Measurements from ENCODE around the gene LRRFIP1.

GRCh38 chr2:237716011-237716410 is 88.6 kb downstream of the LRRFIP1 start:
- TF ChIP-seq ARID1B (IDR thresholded peaks at IDR 0.05) (no peak), BRCA1 (IDR thresholded peaks at IDR 0.05) (no peak), BRCA1 (CRISPR knock-in tag; IDR thresholded peaks at IDR 0.05) (no peak), THAP7 (CRISPR knock-in tag; IDR thresholded peaks at IDR 0.05) (no peak), TFE3 (CRISPR knock-in tag; IDR thresholded peaks at IDR 0.05) (no peak), ZBTB49 (CRISPR knock-in tag; IDR thresholded peaks at IDR 0.05; ENCODE audit: borderline replicate concordance) (no peak), U2AF1 (optimal IDR thresholded peaks at IDR 0.05; ENCODE audit: low read depth, low read length) (no peak), ZNF280B (CRISPR knock-in tag; IDR thresholded peaks at IDR 0.05) (no peak), CTCF (IDR thresholded peaks at IDR 0.05 in 2 of 3, conservative IDR thresholded peaks at IDR 0.05 in 1 of 3; ENCODE audit: insufficient read depth in 2 of 3, low read depth in 1 of 3, low read length in 3 of 3) (no peak), ARNT (IDR thresholded peaks at IDR 0.05) (no peak)

All from K562 (cell line).